GM18498 (cell line): ENCODE results near the gene RNF157.
"Not testable (repeated sequence)": the region's sequence is repeated elsewhere in the genome, so short reads cannot be mapped to it uniquely, and the experiment has no call there.

Experiments used
- ATAC-seq: cut with Tn5 transposase; IDR thresholded peaks from one replicate; pipeline ENCODE4 v1.9.1; 2021; ENCODE audit warnings: mild to moderate bottlenecking, moderate library complexity; ENCODE audit not compliant: unreplicated experiment

RNF157 gene

DNA sequence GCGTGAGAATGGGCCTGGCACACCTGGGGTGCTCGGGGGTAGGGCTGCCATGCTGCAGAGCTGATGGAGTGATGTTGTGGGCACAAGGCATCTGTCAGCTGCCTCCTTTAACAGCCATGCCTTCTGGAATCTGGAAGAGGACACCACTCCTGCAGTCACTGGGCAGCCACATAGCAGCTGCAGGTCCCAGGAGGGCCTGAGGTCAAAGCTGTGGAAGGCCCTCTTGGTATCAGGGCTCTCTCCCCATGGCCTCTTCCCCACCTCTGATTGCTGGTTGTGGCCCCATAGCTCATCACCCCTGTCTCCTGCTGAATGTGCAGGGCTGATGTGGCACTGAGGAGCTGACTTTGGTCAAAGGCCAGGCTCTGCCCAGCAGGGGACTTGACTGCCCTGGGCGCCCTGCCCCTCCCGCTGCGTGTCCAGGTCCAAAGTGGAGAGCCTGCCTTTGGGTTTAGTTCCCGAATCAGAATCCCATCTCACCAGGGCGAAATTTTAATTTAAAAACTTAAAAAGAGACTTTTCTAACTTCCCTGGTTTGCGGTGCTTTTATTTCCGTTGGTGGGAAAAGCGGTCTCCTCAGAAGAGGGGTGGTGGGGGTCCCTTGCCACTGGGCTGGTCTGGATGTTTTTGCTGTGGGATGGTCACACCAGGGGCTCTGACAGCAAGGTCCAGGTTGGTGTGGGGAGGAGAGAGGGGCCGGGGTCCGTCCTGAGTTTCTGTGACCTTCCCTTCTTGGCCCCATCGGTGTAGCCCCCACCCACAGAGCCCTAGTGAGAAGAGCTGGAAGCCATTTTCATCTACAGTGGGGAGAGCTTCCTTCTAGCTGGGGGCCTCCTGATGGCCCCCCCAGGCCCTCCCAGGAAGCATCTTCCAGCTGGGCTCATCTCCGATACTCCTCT, 30.7 kb upstream of the RNF157 start:
- ATAC-seq: peak; percentile 2

DNA sequence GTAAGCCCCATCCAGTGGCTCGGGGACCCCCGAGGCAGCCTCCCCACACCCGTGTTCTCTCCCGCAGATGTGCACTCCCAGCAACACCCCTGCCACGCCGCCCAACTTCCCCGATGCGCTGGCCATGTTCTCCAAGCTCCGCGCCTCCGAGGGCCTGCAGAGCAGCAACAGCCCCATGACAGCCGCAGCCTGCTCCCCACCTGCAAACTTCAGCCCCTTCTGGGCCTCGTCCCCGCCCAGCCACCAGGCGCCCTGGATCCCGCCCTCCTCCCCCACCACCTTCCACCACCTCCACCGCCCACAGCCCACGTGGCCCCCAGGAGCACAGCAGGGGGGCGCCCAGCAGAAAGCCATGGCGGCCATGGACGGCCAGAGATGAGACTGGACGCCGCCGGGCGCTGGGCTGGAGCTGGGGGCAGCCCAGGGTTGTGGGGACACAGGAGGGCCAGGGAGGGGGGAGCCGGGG, 29.9 kb upstream of the RNF157 start:
- ATAC-seq: no peak

DNA sequence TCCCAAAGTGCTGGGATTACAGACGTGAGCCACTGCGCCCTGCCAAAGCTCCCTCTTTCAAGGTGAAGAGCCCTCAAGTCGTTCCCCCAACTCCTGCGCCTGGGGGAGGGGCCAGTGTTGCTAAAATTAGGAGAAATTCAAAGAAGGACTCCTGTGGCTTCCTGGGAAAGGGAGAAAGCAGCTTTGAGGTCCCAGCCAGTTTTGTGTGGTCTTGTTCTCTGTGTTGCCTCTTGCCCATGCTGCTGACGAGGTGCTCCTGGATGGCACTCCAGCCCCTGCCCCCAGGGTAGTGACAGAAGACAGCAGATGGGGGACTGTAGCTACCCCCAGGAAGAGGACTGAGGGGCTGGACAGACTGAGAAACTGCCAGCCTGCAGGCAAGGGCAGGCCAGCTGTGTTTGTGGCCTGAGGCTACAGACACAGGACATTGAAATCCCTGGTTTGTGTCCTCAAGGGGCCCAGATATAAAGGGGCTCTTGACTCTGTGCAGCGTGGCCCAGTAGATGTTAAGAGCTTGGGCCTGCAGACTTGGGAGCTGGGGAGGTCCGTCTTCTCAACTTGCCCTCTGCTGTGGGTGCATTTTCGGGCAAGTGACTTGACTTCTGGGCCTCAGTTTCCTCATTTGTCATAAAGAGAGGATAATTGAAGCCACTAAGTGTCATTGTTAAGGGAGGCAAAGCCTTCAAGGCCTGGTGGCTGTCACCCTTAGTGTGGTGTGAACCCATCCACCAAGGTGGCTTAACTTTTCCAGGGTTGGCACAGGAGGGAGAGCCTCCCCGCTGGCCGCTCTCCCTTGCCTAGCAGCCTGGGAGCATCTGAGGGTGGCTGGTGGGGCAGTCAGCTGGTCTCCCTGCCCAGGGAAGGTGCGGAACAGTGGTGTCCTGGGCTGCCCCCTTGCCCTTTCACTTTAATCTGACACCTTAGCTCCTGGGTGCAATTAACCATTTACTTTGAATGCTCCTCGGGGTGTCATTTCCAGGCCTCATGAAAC, 29.0 kb upstream of the RNF157 start:
- ATAC-seq: no peak

DNA sequence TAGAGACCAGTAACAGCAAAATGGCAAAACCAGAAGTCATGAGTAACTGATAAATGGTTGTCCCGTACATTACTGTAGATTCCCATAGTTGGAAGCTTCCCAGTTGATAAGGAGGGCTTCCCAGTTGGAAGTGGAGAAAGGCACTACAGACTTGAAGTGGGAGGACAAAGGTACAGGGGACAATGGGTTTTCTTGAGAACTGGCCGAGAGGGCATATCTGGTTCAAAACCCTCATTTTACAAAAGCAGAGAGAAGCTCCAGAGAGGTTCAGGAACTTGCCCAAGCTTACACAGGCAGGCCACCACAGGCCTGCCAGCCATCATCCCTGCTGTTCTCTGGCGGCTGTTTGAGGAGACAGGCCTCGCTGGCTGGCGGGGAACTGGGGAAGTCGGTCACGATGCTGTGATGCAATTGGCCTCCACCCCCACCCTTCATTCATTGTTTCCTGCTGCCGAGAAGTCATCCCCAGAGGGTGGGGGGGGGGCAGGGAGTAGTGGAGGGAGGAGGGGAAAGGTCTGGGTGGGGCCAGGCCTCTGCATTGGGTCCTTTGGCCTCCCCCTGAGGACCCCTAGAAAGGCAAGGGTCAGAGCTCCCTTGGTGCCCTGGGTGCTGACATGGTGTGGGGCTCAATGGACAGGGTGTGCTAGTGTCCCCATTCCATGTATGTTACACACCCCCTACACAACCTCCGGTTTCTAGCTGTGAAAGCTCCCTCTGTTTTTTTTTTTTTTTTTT, 27.9 kb upstream of the RNF157 start:
- no peak for ATAC-seq

DNA sequence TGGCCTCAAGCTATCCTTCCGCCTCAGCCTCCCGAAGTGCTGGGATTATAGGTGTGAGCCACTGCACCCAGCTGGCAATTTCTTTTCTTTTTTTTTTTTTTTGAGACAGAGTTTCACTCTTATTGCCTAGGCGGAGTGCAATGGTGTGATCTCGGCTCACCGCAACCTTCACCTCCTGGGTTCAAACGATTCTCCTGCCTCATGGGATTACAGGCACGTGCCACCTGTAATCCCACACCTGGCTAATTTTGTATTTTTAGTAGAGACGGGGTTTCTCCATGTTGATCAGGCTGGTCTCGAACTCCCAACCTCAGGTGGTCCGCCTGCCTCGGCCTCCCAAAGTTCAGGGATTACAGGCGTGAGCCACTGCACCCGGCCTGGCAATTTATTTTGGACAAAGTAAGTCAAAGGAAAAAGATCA, 27.3 kb upstream of the RNF157 start:
- ATAC-seq: not testable (repeated sequence)

DNA sequence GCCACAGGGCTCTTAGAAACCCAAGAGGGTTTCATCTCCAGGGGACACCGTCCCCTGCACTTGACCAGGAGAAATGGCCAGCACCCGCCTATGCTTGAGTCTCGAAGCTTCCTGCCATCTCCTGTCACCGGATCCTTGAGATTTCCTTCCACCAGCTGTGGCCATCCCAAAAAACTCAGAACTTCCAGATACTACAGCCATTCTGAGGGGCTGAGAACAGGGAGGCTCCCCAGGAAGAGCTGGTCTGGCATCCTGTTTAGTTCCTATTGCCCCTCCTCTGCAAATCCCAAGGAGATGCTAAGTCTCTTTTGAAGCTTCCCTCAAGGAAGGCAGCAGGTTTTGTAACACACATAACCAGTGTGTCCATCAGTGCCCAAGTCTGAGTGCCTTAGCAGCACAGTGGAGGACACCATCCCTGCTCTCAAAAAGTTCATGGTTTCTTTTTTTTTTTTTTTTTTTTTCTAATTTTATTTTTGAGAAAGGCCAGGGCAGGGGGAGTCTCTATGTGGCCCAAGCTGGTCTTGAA, 26.8 kb upstream of the RNF157 start:
- ATAC-seq: no peak

DNA sequence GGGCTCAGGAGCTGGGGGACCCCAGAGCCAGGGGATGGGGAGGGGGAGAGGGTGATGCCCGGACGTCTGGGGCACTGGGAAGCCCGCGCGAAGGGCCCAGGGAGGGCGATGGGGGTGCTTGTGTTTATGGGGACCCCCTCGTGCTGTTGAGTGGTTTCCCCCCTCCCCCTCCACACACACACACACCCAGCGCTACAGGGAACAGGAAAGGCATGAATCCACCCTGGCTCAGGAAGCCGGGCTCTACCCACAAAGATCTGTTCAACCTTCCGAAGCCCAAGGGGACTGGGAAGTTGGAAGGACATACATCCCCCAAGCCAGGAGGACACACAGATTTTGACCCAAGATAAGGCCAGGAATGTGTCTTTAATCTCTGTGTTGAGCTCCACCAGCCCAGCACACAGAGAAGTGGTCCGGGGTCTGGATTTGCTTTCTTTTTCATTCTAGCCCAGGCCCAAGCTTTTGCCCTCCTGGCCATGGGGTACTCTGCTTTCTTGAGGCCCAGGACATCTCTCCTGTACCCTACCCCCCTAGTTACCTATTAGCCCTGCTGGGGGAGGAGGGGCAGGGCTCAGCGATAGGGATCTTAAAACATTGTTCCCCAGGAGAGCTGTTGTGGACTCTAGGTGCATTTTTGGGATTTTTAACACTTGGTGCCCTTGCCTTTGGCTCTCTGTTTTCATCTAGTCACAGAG, 26.1 kb upstream of the RNF157 start:
- ATAC-seq: no peak

DNA sequence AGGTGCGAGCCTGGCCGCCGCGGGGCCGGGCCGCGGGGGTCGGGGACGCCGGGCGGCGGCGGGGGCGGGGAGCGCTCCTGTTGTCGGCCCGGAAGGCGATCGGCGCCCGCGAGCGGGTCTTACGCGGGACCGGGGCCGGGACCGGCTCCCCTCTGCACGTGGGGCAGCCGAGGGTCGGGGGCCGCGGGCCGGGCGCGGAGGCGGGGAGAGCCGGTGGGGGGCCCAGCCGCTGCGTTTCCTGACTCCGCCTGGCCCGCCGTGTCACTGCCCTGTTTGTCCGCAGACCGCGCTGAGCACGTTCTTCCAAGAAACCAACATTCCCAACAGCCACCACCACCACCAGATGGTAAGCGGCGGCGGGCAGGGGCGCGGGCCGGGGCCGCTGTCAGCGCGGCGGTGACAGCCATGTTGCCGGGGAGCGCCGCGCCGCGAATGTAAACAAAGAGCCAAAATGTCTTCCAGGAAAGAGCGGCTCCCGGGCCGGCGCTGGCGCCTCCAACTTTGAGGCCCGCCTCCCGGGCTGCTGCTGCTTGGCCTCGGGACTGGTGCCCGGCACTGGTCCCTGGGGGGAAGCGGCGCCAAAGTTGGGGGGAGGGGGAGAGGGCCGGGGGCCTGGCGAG, 25.4 kb upstream of the RNF157 start:
- ATAC-seq: peak; percentile 6

DNA sequence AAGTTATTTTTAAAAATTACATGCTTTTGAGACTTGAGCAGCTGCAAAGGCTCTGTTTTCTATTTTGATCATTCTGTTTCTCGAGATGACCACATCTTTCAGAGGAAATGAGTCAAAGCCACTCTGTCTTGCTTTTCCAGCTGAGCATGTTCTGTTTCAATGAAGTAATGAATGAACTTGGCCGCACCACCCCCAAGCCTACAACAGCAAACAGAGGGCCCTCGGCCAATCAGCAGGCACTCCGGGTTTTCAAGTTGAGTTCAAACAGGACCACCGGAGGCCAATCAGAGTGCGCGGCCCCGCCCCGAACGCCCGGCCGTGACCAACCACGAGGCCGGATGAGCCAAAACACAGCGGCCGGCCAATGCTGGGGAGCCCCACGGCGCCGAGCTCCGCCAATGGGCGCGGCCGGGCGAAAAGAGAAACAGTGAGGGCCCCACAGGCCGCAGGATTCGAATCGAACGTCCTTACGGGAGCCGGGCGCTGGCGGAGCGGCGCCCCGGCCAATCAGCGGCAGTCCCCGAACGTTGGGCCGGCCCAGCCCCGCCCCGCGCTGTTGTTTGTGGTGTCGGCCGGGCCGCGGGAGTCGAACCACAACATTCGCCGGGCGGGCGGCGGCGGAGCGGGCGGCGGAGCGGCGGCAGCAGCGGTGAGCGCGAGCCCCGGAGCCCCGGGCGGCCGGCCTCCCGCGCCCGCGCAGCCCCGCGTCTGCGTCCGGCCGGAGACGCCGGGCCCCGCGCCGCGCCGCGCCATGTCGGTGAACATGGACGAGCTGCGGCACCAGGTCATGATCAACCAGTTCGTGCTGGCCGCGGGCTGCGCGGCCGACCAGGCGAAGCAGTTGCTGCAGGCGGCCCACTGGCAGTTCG, 24.7 kb upstream of the RNF157 start, which contains the start of gene UBALD2:
UBALD2 (plus strand) TSS at position 594 of the 869 bp plus-strand sequence; CDS start at position 752, 158 bp downstream.
- ATAC-seq: peak; percentile 79

DNA sequence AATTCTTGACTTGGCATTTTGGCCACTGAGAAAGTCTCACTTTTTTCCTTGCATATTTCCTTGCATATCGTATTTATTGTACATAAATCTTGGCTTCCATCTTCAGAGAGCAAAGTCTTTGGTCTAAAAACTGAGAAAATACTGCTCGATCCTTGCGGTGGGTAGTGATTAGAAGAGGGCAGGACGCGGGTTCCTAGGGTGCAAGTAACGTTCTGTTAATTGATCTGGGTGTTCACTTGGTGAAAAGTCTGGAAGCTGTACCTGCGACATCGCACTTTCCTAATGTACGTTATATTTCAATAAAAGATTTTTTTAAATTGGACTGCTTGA, 24.1 kb upstream of the RNF157 start:
- no peak for ATAC-seq

DNA sequence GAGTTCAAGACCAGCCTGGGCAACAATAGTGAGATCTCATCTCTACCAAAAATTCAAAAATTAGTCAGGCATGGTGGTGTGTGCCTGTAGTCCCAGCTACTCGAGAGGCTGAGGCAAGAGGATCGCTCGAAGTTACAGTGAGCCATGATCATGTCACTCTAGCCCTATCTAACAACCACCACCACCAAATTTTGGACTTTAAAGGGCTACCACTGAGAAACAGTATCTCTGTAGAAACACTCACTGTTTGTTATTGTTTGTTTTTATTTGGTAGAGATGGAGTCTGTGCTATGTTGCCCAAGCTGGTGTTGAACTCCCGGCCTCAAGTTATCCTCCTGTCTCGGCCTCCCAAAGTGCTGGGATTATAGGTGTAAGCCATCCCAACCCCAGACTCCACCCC, 23.6 kb upstream of the RNF157 start:
- ATAC-seq: no peak

DNA sequence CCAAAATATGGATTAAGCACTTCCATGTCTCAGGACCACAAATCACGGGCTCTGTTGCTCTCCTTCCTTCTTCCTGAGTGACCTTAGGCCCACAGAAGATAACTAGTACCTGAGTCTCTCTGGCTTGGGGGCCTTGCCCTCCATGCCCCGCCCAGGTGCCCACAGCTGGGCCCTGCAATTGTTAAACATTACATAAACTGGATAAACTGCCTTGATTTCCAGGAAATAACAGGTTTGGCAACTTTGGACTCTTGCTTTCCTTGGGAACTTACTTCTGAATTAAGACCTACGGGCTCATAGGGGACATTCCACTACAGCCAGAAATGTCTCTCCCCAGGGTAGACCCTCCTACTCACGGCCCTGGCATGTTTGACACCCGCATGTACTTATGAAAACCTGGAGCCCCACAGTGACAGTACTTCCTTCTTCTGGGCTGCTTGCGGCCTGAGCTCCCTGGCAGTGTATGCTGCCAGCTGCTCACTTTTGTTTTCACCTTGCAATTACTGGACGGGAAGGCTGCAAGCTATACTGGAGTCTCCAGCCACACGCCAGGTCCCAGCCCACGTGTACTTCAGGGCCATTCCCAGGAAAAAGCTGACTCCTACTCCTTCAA, 22.5 kb upstream of the RNF157 start:
- no peak for ATAC-seq

DNA sequence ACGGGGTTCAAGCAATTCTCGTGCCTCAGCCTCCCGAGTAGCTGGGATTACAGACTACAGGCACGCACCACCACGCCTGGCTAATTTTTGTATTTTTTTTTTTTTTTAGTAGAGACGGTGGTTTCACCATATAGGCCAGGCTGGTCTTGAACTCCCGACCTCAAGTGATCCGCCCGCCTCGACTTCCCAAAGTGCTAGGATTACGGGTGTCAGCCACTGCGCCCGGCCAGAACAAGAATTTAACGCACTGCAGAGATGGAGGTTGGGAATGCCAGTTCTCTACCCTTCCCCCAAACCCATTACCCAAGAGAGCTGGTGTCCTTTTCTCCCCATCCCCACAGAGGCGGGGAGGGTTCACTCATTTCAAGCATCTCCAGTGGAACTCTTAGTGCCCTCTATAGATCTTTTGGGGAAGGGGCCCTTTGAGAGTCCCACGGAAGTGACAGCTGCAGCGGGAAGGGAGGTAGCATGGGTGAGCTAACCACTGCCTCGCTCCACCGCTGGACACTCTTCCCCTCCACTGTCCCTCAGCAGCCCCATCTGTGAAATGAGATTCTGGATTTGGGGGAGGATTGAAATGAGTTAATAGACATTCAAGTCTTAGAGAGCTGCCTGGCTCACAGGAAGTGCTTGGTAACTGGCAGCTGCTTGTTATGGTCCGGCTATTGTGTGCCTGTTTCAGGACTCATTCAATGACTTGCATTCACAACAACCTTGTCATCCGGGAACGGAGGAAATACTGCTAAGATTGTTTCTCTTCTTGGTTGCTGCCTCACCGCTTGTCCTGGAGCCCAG, 21.3 kb upstream of the RNF157 start:
- ATAC-seq: no peak

DNA sequence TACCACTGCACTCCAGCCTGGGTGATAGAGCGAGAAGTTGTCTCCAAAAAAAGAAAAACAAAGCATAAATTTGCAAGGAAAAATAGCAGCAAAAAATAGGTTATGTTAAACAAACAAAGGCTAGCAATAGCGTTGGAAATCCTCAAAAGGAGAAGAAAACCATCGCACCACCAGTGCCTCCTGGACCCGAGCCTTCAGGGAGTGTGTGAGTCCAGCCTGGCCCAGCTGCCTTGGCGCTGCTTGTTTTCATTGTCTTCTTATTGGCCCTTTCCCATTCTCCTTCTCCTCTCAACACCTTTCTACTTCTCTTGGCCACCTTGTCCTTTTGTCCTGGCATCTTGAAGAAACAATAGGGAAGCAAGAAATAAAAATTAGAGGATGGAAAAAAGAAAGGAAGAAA, 20.4 kb upstream of the RNF157 start:
- ATAC-seq: no peak

DNA sequence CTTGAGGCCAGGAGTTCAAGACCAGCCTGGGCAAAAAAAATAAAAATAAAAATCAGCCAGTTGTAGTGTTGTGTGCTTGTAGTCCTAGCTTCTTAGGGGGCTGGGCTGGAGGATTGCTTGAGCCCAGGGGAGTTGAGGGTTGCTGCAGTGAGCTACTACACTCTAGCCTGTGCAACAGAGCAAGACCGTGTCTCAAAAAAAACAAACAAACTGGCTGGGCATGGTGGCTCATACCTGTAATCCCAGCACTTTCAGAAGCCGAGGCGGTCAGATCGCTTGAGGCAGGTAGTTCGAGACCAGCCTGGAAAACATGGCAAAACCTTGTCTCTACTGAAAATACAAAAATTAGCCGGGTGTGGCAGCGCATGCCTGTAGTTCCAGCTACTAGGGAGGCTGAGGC, 19.9 kb upstream of the RNF157 start:
- ATAC-seq: no peak

DNA sequence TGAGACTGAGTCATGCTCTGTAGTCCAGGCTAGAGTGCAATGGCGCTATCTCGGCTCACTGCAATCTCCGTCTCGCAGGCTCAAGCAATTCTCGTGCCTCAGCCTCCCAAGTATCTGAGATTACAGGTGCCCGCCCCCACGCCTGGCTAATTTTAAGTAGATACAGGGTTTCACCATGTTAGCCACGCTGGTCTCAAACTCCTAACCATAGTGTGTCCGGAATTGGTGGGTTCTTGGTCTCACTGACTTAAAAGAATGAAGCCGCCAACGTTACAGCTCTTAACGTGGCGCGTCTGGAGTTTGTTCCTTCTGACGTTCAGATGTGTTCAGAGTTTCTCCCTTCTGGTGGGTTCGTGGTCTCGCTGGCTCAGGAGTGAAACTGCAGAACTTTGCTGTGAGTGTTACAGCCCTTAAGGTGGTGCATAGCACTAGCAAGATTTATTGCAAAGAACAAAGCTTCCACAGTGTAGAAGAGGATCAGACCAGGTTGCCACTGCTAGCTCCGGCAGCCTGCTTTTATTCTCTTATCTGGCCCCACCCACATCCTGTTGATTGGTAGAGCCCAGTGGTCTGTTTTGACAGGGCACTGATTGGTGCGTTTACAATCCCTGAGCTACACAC, 16.2 kb upstream of the RNF157 start:
- ATAC-seq: not testable (repeated sequence)
